Measurements from ENCODE around the gene SNAP47. TPM values are rescaled to one million over a fixed set of nuclear protein-coding genes. Genes with fewer than 3 reads are reported as not detected.

Gene SNAP47
- total and polyA plus RNA-seq, 9 of the 15 experiments (the other 6 are each of a cell fraction or from before 2014, with no cell fraction given): 2.5 to 41.3 (median 32.6) TPM

DNA sequence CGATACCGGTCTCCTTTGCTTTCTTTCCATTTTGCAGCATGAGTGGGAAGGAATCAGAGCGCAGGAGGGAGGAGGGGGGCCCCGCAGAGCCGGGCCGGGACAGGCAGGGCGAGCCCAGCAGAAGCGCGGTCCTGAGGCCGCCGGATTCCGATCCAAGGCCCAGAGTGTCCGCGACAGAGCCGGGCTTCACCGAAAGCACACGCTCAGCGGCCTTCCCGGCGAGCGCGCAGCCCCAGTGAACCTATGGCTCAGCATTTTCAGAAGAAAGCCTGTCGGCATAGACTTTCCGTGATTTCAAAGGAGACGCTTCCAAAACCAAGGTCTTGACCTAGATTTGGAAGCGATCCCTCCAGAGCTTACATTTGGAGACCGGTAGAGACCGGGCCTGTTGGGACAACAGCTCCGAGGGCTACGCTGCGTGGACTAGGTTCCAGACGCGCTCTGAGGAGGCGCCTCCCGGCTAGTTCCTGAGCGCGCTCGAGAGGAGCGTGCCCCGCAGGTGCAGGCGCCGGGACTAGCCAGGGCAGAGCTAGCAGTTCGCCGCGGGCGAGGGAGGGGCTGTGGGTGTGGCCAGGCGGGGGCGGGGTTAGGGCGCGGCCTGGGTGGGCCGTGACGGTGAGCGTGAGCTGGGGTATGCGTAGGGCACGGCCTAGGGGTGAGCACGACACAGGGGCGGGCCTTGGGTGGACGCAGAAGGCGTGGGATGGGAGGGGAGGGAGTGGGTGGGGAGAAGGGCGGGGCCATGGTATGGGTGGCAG lies 52.5 kb downstream of the SNAP47 start (continued):
- TF ChIP-seq, protein P1, sequence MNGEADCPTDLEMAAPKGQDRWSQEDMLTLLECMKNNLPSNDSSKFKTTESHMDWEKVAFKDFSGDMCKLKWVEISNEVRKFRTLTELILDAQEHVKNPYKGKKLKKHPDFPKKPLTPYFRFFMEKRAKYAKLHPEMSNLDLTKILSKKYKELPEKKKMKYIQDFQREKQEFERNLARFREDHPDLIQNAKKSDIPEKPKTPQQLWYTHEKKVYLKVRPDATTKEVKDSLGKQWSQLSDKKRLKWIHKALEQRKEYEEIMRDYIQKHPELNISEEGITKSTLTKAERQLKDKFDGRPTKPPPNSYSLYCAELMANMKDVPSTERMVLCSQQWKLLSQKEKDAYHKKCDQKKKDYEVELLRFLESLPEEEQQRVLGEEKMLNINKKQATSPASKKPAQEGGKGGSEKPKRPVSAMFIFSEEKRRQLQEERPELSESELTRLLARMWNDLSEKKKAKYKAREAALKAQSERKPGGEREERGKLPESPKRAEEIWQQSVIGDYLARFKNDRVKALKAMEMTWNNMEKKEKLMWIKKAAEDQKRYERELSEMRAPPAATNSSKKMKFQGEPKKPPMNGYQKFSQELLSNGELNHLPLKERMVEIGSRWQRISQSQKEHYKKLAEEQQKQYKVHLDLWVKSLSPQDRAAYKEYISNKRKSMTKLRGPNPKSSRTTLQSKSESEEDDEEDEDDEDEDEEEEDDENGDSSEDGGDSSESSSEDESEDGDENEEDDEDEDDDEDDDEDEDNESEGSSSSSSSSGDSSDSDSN (IDR thresholded peaks at IDR 0.05; ENCODE audit: borderline replicate concordance in 1 of 2, low read depth in 2 of 2, low read length in 2 of 2): peak in 1 of 2 experiments; percentile 45; a peak in 1 of 4 replicates
- no peak for TF ChIP-seq TEAD2 (tag; IDR thresholded peaks at IDR 0.05)
- TF ChIP-seq, protein P2, sequence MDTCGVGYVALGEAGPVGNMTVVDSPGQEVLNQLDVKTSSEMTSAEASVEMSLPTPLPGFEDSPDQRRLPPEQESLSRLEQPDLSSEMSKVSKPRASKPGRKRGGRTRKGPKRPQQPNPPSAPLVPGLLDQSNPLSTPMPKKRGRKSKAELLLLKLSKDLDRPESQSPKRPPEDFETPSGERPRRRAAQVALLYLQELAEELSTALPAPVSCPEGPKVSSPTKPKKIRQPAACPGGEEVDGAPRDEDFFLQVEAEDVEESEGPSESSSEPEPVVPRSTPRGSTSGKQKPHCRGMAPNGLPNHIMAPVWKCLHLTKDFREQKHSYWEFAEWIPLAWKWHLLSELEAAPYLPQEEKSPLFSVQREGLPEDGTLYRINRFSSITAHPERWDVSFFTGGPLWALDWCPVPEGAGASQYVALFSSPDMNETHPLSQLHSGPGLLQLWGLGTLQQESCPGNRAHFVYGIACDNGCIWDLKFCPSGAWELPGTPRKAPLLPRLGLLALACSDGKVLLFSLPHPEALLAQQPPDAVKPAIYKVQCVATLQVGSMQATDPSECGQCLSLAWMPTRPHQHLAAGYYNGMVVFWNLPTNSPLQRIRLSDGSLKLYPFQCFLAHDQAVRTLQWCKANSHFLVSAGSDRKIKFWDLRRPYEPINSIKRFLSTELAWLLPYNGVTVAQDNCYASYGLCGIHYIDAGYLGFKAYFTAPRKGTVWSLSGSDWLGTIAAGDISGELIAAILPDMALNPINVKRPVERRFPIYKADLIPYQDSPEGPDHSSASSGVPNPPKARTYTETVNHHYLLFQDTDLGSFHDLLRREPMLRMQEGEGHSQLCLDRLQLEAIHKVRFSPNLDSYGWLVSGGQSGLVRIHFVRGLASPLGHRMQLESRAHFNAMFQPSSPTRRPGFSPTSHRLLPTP (IDR thresholded peaks at IDR 0.05; ENCODE audit: borderline replicate concordance, extremely low read depth, insufficient read length): no peak
- TF ChIP-seq ZNF830 (CRISPR knock-in tag; IDR thresholded peaks at IDR 0.05): 0 out of 2 replicates have a peak, but pooled peaks have one; percentile 68
- no peak for TF ChIP-seq ESRRB (CRISPR knock-in tag; IDR thresholded peaks at IDR 0.05; ENCODE audit: borderline replicate concordance)
- TF ChIP-seq, protein P3, sequence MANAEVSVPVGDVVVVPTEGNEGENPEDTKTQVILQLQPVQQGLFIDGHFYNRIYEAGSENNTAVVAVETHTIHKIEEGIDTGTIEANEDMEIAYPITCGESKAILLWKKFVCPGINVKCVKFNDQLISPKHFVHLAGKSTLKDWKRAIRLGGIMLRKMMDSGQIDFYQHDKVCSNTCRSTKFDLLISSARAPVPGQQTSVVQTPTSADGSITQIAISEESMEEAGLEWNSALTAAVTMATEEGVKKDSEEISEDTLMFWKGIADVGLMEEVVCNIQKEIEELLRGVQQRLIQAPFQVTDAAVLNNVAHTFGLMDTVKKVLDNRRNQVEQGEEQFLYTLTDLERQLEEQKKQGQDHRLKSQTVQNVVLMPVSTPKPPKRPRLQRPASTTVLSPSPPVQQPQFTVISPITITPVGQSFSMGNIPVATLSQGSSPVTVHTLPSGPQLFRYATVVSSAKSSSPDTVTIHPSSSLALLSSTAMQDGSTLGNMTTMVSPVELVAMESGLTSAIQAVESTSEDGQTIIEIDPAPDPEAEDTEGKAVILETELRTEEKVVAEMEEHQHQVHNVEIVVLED (CRISPR knock-in tag; IDR thresholded peaks at IDR 0.05): peak; percentile 54
- TF ChIP-seq HDAC1 (IDR thresholded peaks at IDR 0.05): peak in 1 of 2 experiments; percentile 38; a peak in 1 of 4 replicates
- TF ChIP-seq, protein P4, sequence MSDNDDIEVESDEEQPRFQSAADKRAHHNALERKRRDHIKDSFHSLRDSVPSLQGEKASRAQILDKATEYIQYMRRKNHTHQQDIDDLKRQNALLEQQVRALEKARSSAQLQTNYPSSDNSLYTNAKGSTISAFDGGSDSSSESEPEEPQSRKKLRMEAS (CRISPR knock-in tag; IDR thresholded peaks at IDR 0.05): peak; percentile 58; the same call in 1 of the 2 replicates
- TF ChIP-seq CREB1 (IDR thresholded peaks at IDR 0.05): no peak
- TF ChIP-seq CREB1 (CRISPR knock-in tag; IDR thresholded peaks at IDR 0.05): 0 out of 2 replicates have a peak, but pooled peaks have one; percentile 39
- TF ChIP-seq RCOR1 (IDR thresholded peaks at IDR 0.05; ENCODE audit: borderline replicate concordance in 1 of 2, low read depth in 2 of 2, low read length in 2 of 2): peak in 1 of 2 experiments; percentile 51; a peak in 1 of 4 replicates
- no peak for TF ChIP-seq NR2C2 (CRISPR knock-in tag; IDR thresholded peaks at IDR 0.05)
- TF ChIP-seq NR2C2 (tag; IDR thresholded peaks at IDR 0.05): no peak
- TF ChIP-seq EP300 (IDR thresholded peaks at IDR 0.05; ENCODE audit: low read length): no peak
- TF ChIP-seq, protein P5, sequence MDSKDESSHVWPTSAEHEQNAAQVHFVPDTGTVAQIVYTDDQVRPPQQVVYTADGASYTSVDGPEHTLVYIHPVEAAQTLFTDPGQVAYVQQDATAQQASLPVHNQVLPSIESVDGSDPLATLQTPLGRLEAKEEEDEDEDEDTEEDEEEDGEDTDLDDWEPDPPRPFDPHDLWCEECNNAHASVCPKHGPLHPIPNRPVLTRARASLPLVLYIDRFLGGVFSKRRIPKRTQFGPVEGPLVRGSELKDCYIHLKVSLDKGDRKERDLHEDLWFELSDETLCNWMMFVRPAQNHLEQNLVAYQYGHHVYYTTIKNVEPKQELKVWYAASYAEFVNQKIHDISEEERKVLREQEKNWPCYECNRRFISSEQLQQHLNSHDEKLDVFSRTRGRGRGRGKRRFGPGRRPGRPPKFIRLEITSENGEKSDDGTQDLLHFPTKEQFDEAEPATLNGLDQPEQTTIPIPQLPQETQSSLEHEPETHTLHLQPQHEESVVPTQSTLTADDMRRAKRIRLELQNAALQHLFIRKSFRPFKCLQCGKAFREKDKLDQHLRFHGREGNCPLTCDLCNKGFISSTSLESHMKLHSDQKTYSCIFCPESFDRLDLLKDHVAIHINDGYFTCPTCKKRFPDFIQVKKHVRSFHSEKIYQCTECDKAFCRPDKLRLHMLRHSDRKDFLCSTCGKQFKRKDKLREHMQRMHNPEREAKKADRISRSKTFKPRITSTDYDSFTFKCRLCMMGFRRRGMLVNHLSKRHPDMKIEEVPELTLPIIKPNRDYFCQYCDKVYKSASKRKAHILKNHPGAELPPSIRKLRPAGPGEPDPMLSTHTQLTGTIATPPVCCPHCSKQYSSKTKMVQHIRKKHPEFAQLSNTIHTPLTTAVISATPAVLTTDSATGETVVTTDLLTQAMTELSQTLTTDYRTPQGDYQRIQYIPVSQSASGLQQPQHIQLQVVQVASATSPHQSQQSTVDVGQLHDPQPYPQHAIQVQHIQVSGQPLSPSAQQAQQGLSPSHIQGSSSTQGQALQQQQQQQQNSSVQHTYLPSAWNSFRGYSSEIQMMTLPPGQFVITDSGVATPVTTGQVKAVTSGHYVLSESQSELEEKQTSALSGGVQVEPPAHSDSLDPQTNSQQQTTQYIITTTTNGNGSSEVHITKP (IDR thresholded peaks at IDR 0.05; ENCODE audit: partially characterized antibody): no peak
